H9 (cell line): ENCODE results near the gene PPP1R9A. TPM values are rescaled to one million over a fixed set of nuclear protein-coding genes. Genes with fewer than 3 reads are reported as not detected.

ENCODE experiments used
- DNase-seq: peaks from one replicate; pipeline ENCODE4 v3.0.0-alpha.2; 2017
- H2AFZ ChIP-seq: one replicate; pipeline ENCODE4 v1.6.1; 2013; ENCODE audit warnings: mild to moderate bottlenecking, low read length, control low read depth, moderate library complexity
- H2AK5ac ChIP-seq: 2 replicates; pipeline ENCODE4 v1.6.1; 2013; ENCODE audit warnings: low read length, control low read depth, mixed read lengths; ENCODE audit not compliant: insufficient read length
- H2BK120ac ChIP-seq: one replicate; pipeline ENCODE4 v1.6.1; 2013; ENCODE audit warnings: low read depth, mild to moderate bottlenecking, low read length, control low read depth, inconsistent platforms; ENCODE audit not compliant: poor library complexity, severe bottlenecking
- H2BK12ac ChIP-seq: 2 replicates; pipeline ENCODE4 v1.6.1; 2013; ENCODE audit warnings: low read length, control low read depth, mixed read lengths, low read depth; ENCODE audit not compliant: insufficient read length
- H2BK15ac ChIP-seq: 2 replicates; pipeline ENCODE4 v1.6.1; 2013; ENCODE audit warnings: low read depth, low read length, control low read depth
- H2BK20ac ChIP-seq: one replicate; pipeline ENCODE4 v1.6.1; 2013; ENCODE audit warnings: low read depth, mild to moderate bottlenecking, low read length, control low read depth, inconsistent platforms; ENCODE audit not compliant: poor library complexity, severe bottlenecking
- H2BK5ac ChIP-seq: 2 replicates; pipeline ENCODE4 v1.6.1; 2013; ENCODE audit warnings: low read length, control low read depth, mixed read lengths; ENCODE audit not compliant: insufficient read length
- H3K14ac ChIP-seq: 2 replicates; pipeline ENCODE4 v1.6.1; 2013; ENCODE audit warnings: low read length, control low read depth; ENCODE audit not compliant: insufficient read depth
- H3K18ac ChIP-seq: 2 replicates; pipeline ENCODE4 v1.6.1; 2013; ENCODE audit warnings: low read depth, mild to moderate bottlenecking, mixed read lengths, low read length, control low read depth; ENCODE audit not compliant: insufficient read length
- H3K23ac ChIP-seq: 2 replicates; pipeline ENCODE4 v1.6.1; 2013; ENCODE audit warnings: low read length, control low read depth, mixed read lengths, low read depth; ENCODE audit not compliant: insufficient read length
- H3K23me2 ChIP-seq: 2 replicates; pipeline ENCODE4 v1.6.1; 2013; ENCODE audit warnings: low read depth, mild to moderate bottlenecking, mixed read lengths, low read length, control low read depth; ENCODE audit not compliant: insufficient read length, poor library complexity, severe bottlenecking
- H3K27ac ChIP-seq: 2 replicates; pipeline ENCODE4 v1.5.1; 2013; ENCODE audit warnings: low read length, control low read depth, mixed read lengths, low read depth; ENCODE audit not compliant: insufficient read length
- H3K27me3 ChIP-seq: 2 replicates; pipeline ENCODE4 v1.6.1; 2013; ENCODE audit warnings: low read length, control low read depth, inconsistent platforms; ENCODE audit not compliant: insufficient read depth
- H3K4ac ChIP-seq: 2 replicates; pipeline ENCODE4 v1.6.1; 2013; ENCODE audit warnings: low read depth, mild to moderate bottlenecking, control low read depth, inconsistent platforms, low read length, moderate library complexity
- H3K4me1 ChIP-seq: 2 replicates; pipeline ENCODE4 v1.6.1; 2013; ENCODE audit warnings: low read length, control low read depth, inconsistent platforms; ENCODE audit not compliant: insufficient read depth
- H3K4me2 ChIP-seq: 2 replicates; pipeline ENCODE4 v1.6.1; 2013; ENCODE audit warnings: low read length, control low read depth, mixed read lengths; ENCODE audit not compliant: insufficient read length, insufficient read depth
- H3K56ac ChIP-seq: 2 replicates; pipeline ENCODE4 v1.6.1; 2013; ENCODE audit warnings: low read depth, mild to moderate bottlenecking, mixed read lengths, low read length, control low read depth; ENCODE audit not compliant: insufficient read length
- H3K79me1 ChIP-seq: 2 replicates; pipeline ENCODE4 v1.6.1; 2013; ENCODE audit warnings: low read depth, mild to moderate bottlenecking, moderate library complexity, low read length, control low read depth, inconsistent platforms; ENCODE audit not compliant: insufficient read depth, poor library complexity, severe bottlenecking
- H3K79me2 ChIP-seq: 2 replicates; pipeline ENCODE4 v1.6.1; 2013; ENCODE audit warnings: low read length, control low read depth, inconsistent platforms; ENCODE audit not compliant: insufficient read depth
- H3K9ac ChIP-seq: 2 replicates; pipeline ENCODE4 v1.6.1; 2013; ENCODE audit warnings: low read length, control low read depth, mixed read lengths; ENCODE audit not compliant: insufficient read length; ENCODE audit errors: extremely low read depth
- H3K9me3 ChIP-seq: one replicate; pipeline ENCODE4 v1.6.1; 2013; ENCODE audit warnings: low read depth, low read length, inconsistent platforms; ENCODE audit not compliant: control insufficient read depth
- H3T11ph ChIP-seq: one replicate; pipeline ENCODE4 v1.6.1; 2013; ENCODE audit warnings: mild to moderate bottlenecking, low read length, control low read depth, inconsistent platforms
- H4K20me1 ChIP-seq: one replicate; pipeline ENCODE4 v1.6.1; 2013; ENCODE audit not compliant: control insufficient read depth, insufficient read length, insufficient read depth
- H4K5ac ChIP-seq: 2 replicates; pipeline ENCODE4 v1.6.1; 2013; ENCODE audit warnings: low read depth, mild to moderate bottlenecking, mixed read lengths, low read length, control low read depth; ENCODE audit not compliant: insufficient read length
- H4K8ac ChIP-seq: replicated peaks from 2 replicates; pipeline ENCODE4 v1.6.1; 2013; ENCODE audit warnings: low read length, control low read depth, mixed read lengths, low read depth; ENCODE audit not compliant: insufficient read length
- H4K91ac ChIP-seq: 2 replicates; pipeline ENCODE4 v1.6.1; 2013; ENCODE audit warnings: low read depth, mild to moderate bottlenecking, moderate library complexity, mixed read lengths, low read length, control low read depth; ENCODE audit not compliant: insufficient read length
- H3K27ac Mint-ChIP-seq, 3 experiments: 2 replicates in 2 of 3; 3 replicates in 1 of 3; pipeline ENCODE4 v1.8.0; 2020 to 2021; ENCODE audit warnings: mixed read lengths in 3 of 3, mild to moderate bottlenecking in 1 of 3, moderate library complexity in 1 of 3
- H3K27me3 Mint-ChIP-seq: 2 replicates; pipeline ENCODE4 v1.8.0; 2021; ENCODE audit warnings: low read depth, mild to moderate bottlenecking, moderate library complexity, mixed read lengths
- H3K36me3 Mint-ChIP-seq, 3 experiments: 2 replicates in 2 of 3; 3 replicates in 1 of 3; pipeline ENCODE4 v1.8.0; 2020 to 2021; ENCODE audit warnings: low read depth in 3 of 3, mixed read lengths in 3 of 3; ENCODE audit not compliant: insufficient read depth in 1 of 3
- H3K4me1 Mint-ChIP-seq, 2 experiments: 2 replicates each; pipeline ENCODE4 v1.8.0; 2020; ENCODE audit warnings: mixed read lengths in 2 of 2
- H3K4me3 Mint-ChIP-seq, 2 experiments: 2 replicates in 1 of 2; 3 replicates in 1 of 2; pipeline ENCODE4 v1.8.0; 2020 to 2021; ENCODE audit warnings: mild to moderate bottlenecking in 2 of 2, mixed read lengths in 2 of 2, moderate library complexity in 1 of 2
- H3K9me3 Mint-ChIP-seq, 2 experiments: 2 replicates in 1 of 2; 3 replicates in 1 of 2; pipeline ENCODE4 v1.8.0; 2020; ENCODE audit warnings: mild to moderate bottlenecking in 2 of 2, mixed read lengths in 2 of 2, moderate library complexity in 1 of 2
- WGBS: extraction: QIAGEN DNeasy Blood & Tissue Kit; methylation state at CpG from one replicate; pipeline ENCODE4 v1.1.7; 2013; ENCODE audit warnings: missing lambda C conversion rate, low lambda C conversion rate, mixed read lengths; ENCODE audit not compliant: insufficient read length; ENCODE audit errors: extremely low coverage; 5-methylcytosine and 5-hydroxymethylcytosine counted together
- total RNA-seq: library from RNA; stranded (reverse); gene quantifications from 2 replicates; pipeline ENCODE4 v1.2.1, GENCODE V29; 2021
- TF ChIP-seq, protein P1 (sequence below): fragments of 200-600 bp; sonication (generic); conservative IDR thresholded peaks from 3 replicates; pipeline ENCODE4 v1.8.0; 2021; ENCODE audit warnings: antibody characterized with exemption, mild to moderate bottlenecking

The PPP1R9A gene
- total RNA-seq, 1 experiment from 2014 or later: 17.0 TPM

- H3K14ac ChIP-seq: no peak overlapping the region
- no peak overlapping the region for H3K56ac ChIP-seq
- no peak overlapping the region for H4K91ac ChIP-seq
- no peaks in the 10 kb centered on the region for H3K9me3 ChIP-seq
- no peaks in the 10 kb centered on the region for H3K23me2 ChIP-seq
- no peak overlapping the region for H2BK5ac ChIP-seq
- no peak overlapping the region for H2BK12ac ChIP-seq
- H4K20me1 ChIP-seq: no peaks in the 10 kb centered on the region
- H3K18ac ChIP-seq: no peak overlapping the region
- H3T11ph ChIP-seq: no peak overlapping the region
- H3K79me2 ChIP-seq: no peaks in the 10 kb centered on the region
- H3K4me1 ChIP-seq: no peaks in the 10 kb centered on the region
- H2AK5ac ChIP-seq: no peak overlapping the region
- H3K27me3 Mint-ChIP-seq: no peaks in the 10 kb centered on the region; the same call in 1 of the 2 replicates
- H3K4me2 ChIP-seq: no peak overlapping the region
- no peak overlapping the region for H3K27ac ChIP-seq
- H3K27ac Mint-ChIP-seq: no peak overlapping the region
- H3K9ac ChIP-seq: no peak overlapping the region
- TF ChIP-seq, protein P1, sequence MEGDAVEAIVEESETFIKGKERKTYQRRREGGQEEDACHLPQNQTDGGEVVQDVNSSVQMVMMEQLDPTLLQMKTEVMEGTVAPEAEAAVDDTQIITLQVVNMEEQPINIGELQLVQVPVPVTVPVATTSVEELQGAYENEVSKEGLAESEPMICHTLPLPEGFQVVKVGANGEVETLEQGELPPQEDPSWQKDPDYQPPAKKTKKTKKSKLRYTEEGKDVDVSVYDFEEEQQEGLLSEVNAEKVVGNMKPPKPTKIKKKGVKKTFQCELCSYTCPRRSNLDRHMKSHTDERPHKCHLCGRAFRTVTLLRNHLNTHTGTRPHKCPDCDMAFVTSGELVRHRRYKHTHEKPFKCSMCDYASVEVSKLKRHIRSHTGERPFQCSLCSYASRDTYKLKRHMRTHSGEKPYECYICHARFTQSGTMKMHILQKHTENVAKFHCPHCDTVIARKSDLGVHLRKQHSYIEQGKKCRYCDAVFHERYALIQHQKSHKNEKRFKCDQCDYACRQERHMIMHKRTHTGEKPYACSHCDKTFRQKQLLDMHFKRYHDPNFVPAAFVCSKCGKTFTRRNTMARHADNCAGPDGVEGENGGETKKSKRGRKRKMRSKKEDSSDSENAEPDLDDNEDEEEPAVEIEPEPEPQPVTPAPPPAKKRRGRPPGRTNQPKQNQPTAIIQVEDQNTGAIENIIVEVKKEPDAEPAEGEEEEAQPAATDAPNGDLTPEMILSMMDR: no peak
- no peak overlapping the region for H3K4me3 Mint-ChIP-seq
- no peaks in the 10 kb centered on the region for H3K79me1 ChIP-seq
- H3K36me3 Mint-ChIP-seq: no peaks in the 10 kb centered on the region
- H3K4ac ChIP-seq: no peak overlapping the region
- no peak overlapping the region for H4K5ac ChIP-seq
- peaks cover 2 to 3% of the 10 kb centered on the region in 2 experiments; a peak in 1 of 4 replicates for H3K4me1 Mint-ChIP-seq
- no peak overlapping the region for H3K23ac ChIP-seq
- peak overlapping the region; percentile 28 for H2BK120ac ChIP-seq
- no peaks in the 10 kb centered on the region; a peak in 1 of 5 replicates for H3K9me3 Mint-ChIP-seq
- no peak for DNase-seq
- no peak overlapping the region for H2AFZ ChIP-seq
- H2BK15ac ChIP-seq: no peak overlapping the region
- H2BK20ac ChIP-seq: no peak overlapping the region
- no peaks in the 10 kb centered on the region for H3K27me3 ChIP-seq
- WGBS: no CpG with 5 or more reads among the region's 2 CpGs
- no peak overlapping the region for H4K8ac ChIP-seq
Observed at GRCh38 chr7:95311389-95311788, 404.0 kb downstream of the PPP1R9A start.
